HG02884 (cell line): ENCODE results near the gene SPHK1.

Source experiments
- ATAC-seq: cut with Tn5 transposase; IDR thresholded peaks from one replicate; pipeline ENCODE4 v1.9.1; 2021; ENCODE audit warnings: mild to moderate bottlenecking, moderate library complexity; ENCODE audit not compliant: unreplicated experiment

SPHK1 gene

GRCh38 chr17:76363107-76363842 lies 21.1 kb upstream of the SPHK1 start:
- no peak for ATAC-seq

GRCh38 chr17:76365256-76365903 lies 19.0 kb upstream of the SPHK1 start:
- no peak for ATAC-seq

- ATAC-seq, result no peak
Observed at GRCh38 chr17:76366247-76366646, 18.2 kb upstream of the SPHK1 start.

GRCh38 chr17:76367642-76368041 lies 16.8 kb upstream of the SPHK1 start:
- ATAC-seq, result no peak

GRCh38 chr17:76368545-76368944 lies 15.9 kb upstream of the SPHK1 start:
- no peak for ATAC-seq

- no peak for ATAC-seq
Observed at GRCh38 chr17:76369379-76369778, 15.0 kb upstream of the SPHK1 start.

GRCh38 chr17:76369804-76370203 lies 14.6 kb upstream of the SPHK1 start:
- no peak for ATAC-seq

GRCh38 chr17:76370261-76370993 lies 14.0 kb upstream of the SPHK1 start:
- no peak for ATAC-seq

- no peak for ATAC-seq
Observed at GRCh38 chr17:76371656-76372628, 12.5 kb upstream of the SPHK1 start.

GRCh38 chr17:76376318-76377133 lies 7.9 kb upstream of the SPHK1 start:
- ATAC-seq, result no peak

- ATAC-seq, result no peak
Observed at GRCh38 chr17:76378548-76379274, 5.7 kb upstream of the SPHK1 start.

GRCh38 chr17:76379275-76379641 lies 5.2 kb upstream of the SPHK1 start:
- ATAC-seq, result no peak

GRCh38 chr17:76379646-76380376 lies 4.6 kb upstream of the SPHK1 start:
- ATAC-seq, result no peak

- ATAC-seq, result no peak
Observed at GRCh38 chr17:76381633-76382350, 2.6 kb upstream of the SPHK1 start.

- no peak for ATAC-seq
Observed at GRCh38 chr17:76382351-76382802, 2.0 kb upstream of the SPHK1 start.

GRCh38 chr17:76382803-76383545 lies 1.4 kb upstream of the SPHK1 start:
- ATAC-seq, result no peak

- ATAC-seq, result peak; percentile 16
Observed at GRCh38 chr17:76383546-76384221, 725 bp upstream of the SPHK1 start.
